ENCODE results near the gene XBP1. TPM values are rescaled to one million over a fixed set of nuclear protein-coding genes. Genes with fewer than 3 reads are reported as not detected.
"Not testable (repeated sequence)": the region's sequence is repeated elsewhere in the genome, so short reads cannot be mapped to it uniquely, and the experiment has no call there.

The XBP1 gene
- total RNA-seq, 4 donors from 2014 or later: 66.0 to 403 (median 115) TPM

GRCh38 chr22:28769394-28770085 lies 30.8 kb downstream of the XBP1 start:
- in situ Hi-C loops (cut with MboI; ENCODE audit: low sequenced_read_pairs in 4 of 4): no loop called here
- Histone ChIP-seq H3K27ac (no peak overlapping the region), H3K36me3 (peaks cover 0 to 4% of the 10 kb centered on the region in 2 donors), H3K27me3 (no peaks in the 10 kb centered on the region), H3K4me3 (no peak overlapping the region), H3K9me3 (no peaks in the 10 kb centered on the region), H3K4me1 (peaks cover 8 to 11% of the 10 kb centered on the region in 2 donors)
- ATAC-seq (no peak), DNase-seq (no peak)
- TF ChIP-seq CTCF (IDR thresholded peaks at IDR 0.05 in 4 of 5, conservative IDR thresholded peaks at IDR 0.05 in 1 of 5): no peak
- no peak for TF ChIP-seq POLR2A (IDR thresholded peaks at IDR 0.05)
- intact Hi-C loops (cut with DNase I; ENCODE audit: low total_unique reads): no loop called here

- Histone ChIP-seq H3K27ac (no peak overlapping the region), H3K27me3 (no peaks in the 10 kb centered on the region), H3K4me3 (no peak overlapping the region), H3K4me1 (peaks cover 3 to 5% of the 10 kb centered on the region in 2 donors), H3K9me3 (no peaks in the 10 kb centered on the region), H3K36me3 (no peaks in the 10 kb centered on the region)
- intact Hi-C loops (cut with DNase I; ENCODE audit: low total_unique reads): no loop called here
- TF ChIP-seq CTCF (IDR thresholded peaks at IDR 0.05 in 4 of 5, conservative IDR thresholded peaks at IDR 0.05 in 1 of 5) (no peak), POLR2A (IDR thresholded peaks at IDR 0.05) (no peak)
- in situ Hi-C loops (cut with MboI; ENCODE audit: low sequenced_read_pairs in 4 of 4): no loop called here
- ATAC-seq (no peak), DNase-seq (no peak)
Observed at GRCh38 chr22:28768701-28769393, 31.5 kb downstream of the XBP1 start.

- Histone ChIP-seq H3K4me3 (no peak overlapping the region), H3K36me3 (no peaks in the 10 kb centered on the region), H3K4me1 (no peaks in the 10 kb centered on the region), H3K9me3 (no peaks in the 10 kb centered on the region), H3K27ac (no peak overlapping the region), H3K27me3 (no peaks in the 10 kb centered on the region)
- intact Hi-C loops (cut with DNase I; ENCODE audit: low total_unique reads): no loop called here
- ATAC-seq (no peak), DNase-seq (no peak)
- TF ChIP-seq POLR2A (IDR thresholded peaks at IDR 0.05) (no peak), CTCF (IDR thresholded peaks at IDR 0.05 in 4 of 5, conservative IDR thresholded peaks at IDR 0.05 in 1 of 5) (no peak)
- in situ Hi-C loops (cut with MboI; ENCODE audit: low sequenced_read_pairs in 4 of 4): no loop called here
Observed at GRCh38 chr22:28766628-28767027, 33.7 kb downstream of the XBP1 start.

- in situ Hi-C loops (cut with MboI; ENCODE audit: low sequenced_read_pairs in 4 of 4): not testable (repeated sequence)
Observed at GRCh38 chr22:28762000-28762399, 38.4 kb downstream of the XBP1 start.

GRCh38 chr22:28761449-28761755 lies 39.0 kb downstream of the XBP1 start:
- no peaks in the 10 kb centered on the region for H3K4me1 ChIP-seq
- no peaks in the 10 kb centered on the region for H3K9me3 ChIP-seq
- no peak for DNase-seq
- no peak for ATAC-seq
- no peaks in the 10 kb centered on the region for H3K27me3 ChIP-seq
- H3K4me3 ChIP-seq: no peak overlapping the region
- in situ Hi-C loops (cut with MboI; ENCODE audit: low sequenced_read_pairs in 4 of 4) (no loop called here), intact Hi-C loops (cut with DNase I; ENCODE audit: low total_unique reads) (no loop called here)
- no peak overlapping the region for H3K27ac ChIP-seq
- no peak for TF ChIP-seq POLR2A (IDR thresholded peaks at IDR 0.05)
- no peak for TF ChIP-seq CTCF (IDR thresholded peaks at IDR 0.05 in 4 of 5, conservative IDR thresholded peaks at IDR 0.05 in 1 of 5)
- no peaks in the 10 kb centered on the region for H3K36me3 ChIP-seq

More at GRCh38 chr22:28762000-28762399, 38.4 kb downstream of the XBP1 start:
- H3K36me3 ChIP-seq; H3K4me3 ChIP-seq; H3K27ac ChIP-seq; ATAC-seq; intact Hi-C loops (cut with DNase I; ENCODE audit: low total_unique reads); H3K27me3 ChIP-seq; H3K9me3 ChIP-seq; H3K4me1 ChIP-seq; DNase-seq: not testable (repeated sequence)

Data from gastrocnemius medialis (tissue), 4 donors.